AG04450 (cell line): ENCODE results near the gene GMPPB. TPM values are rescaled to one million over a fixed set of nuclear protein-coding genes. Genes with fewer than 3 reads are reported as not detected.

Source experiments
- CTCF ChIA-PET: fragments of 300-600, 350-600 bp; formaldehyde crosslinking; extraction: SDS; loops from one replicate; lab custom pipeline; 2022; ENCODE audit warnings: antibody characterized with exemption, inconsistent platforms; lab: Charles Lee
- POLR2A ChIA-PET: fragments of 350-600 bp; formaldehyde crosslinking; extraction: SDS; loops from one replicate; lab custom pipeline; 2021; ENCODE audit warnings: antibody characterized with exemption, inconsistent platforms; lab: Yijun Ruan, JAX
- DNase-seq: peaks from one replicate; pipeline ENCODE4 v3.0.0-alpha.2; 2011; ENCODE audit warnings: low read depth, low spot score
- H3K27ac ChIP-seq: one replicate; pipeline ENCODE4 v1.5.1; 2012; ENCODE audit warnings: low read depth, low read length, control low read depth
- H3K27me3 ChIP-seq: one replicate; pipeline ENCODE4 v1.6.0; 2012; ENCODE audit warnings: low read length; ENCODE audit not compliant: control insufficient read depth, insufficient read depth
- H3K4me3 ChIP-seq: 2 replicates; pipeline ENCODE4 v1.5.1; 2011; ENCODE audit warnings: mild to moderate bottlenecking, low read depth, low read length, control low read depth
- H3K9me3 ChIP-seq: 2 replicates; pipeline ENCODE4 v1.5.1; 2012; ENCODE audit warnings: low read length; ENCODE audit not compliant: control insufficient read depth, insufficient read depth
- CTCF ChIP-seq: IDR thresholded peaks from 2 replicates; pipeline ENCODE4 v1.5.1; 2011; ENCODE audit warnings: low read depth, low read length, control low read depth, inconsistent platforms
- polyA plus RNA-seq: library from polyadenylated mRNA; depleted of rRNA; stranded (reverse); fragments of >200 nt; gene quantifications from 2 replicates; pipeline ENCODE4 v1.2.3, GENCODE V29; 2011

Gene GMPPB
- polyA plus RNA-seq, 1 experiment: 13.9 TPM

- H3K4me3 ChIP-seq: no peak overlapping the region
- CTCF ChIA-PET: interaction anchor here (1.3 kb wide), 1 partner anchor 10 kb away, joined by 5 read pairs; no protein-coding TSS in a partner anchor
- TF ChIP-seq CTCF: no peak
These were observed 11.0 kb upstream of the GMPPB start for GRCh38 chr3:49734752-49735151.

GRCh38 chr3:49733551-49733950 lies 9.8 kb upstream of the GMPPB start:
- Histone ChIP-seq H3K27me3 (no peaks in the 10 kb centered on the region), H3K9me3 (no peaks in the 10 kb centered on the region), H3K4me3 (no peak overlapping the region), H3K27ac (no peak overlapping the region)
- no peak for TF ChIP-seq CTCF
- no peak for DNase-seq
- ChIA-PET POLR2A (no interaction called here), CTCF (interaction anchor here (1.3 kb wide), 1 partner anchor 11 kb away, joined by 5 read pairs; no protein-coding TSS in a partner anchor)

More at GRCh38 chr3:49734752-49735151, 11.0 kb upstream of the GMPPB start:
- no peak for DNase-seq
- H3K27me3 ChIP-seq: no peaks in the 10 kb centered on the region
- no peak overlapping the region for H3K27ac ChIP-seq
- H3K9me3 ChIP-seq: no peaks in the 10 kb centered on the region
- POLR2A ChIA-PET: no interaction called here

GRCh38 chr3:49732597-49732996 lies 8.8 kb upstream of the GMPPB start:
- ChIA-PET POLR2A (no interaction called here), CTCF (no interaction called here)
- no peak for TF ChIP-seq CTCF
- Histone ChIP-seq H3K27ac (no peak overlapping the region), H3K4me3 (no peak overlapping the region), H3K27me3 (no peaks in the 10 kb centered on the region), H3K9me3 (no peaks in the 10 kb centered on the region)
- no peak for DNase-seq

GRCh38 chr3:49729966-49730609 lies 6.3 kb upstream of the GMPPB start:
- Histone ChIP-seq H3K9me3 (no peaks in the 10 kb centered on the region), H3K27ac (no peak overlapping the region), H3K27me3 (no peaks in the 10 kb centered on the region), H3K4me3 (no peak overlapping the region)
- ChIA-PET POLR2A (no interaction called here), CTCF (no interaction called here)
- no peak for TF ChIP-seq CTCF
- DNase-seq: no peak

GRCh38 chr3:49727924-49728361 lies 4.2 kb upstream of the GMPPB start:
- no peak overlapping the region for H3K4me3 ChIP-seq
- no peak for DNase-seq
- H3K27ac ChIP-seq: no peak overlapping the region
- H3K27me3 ChIP-seq: no peaks in the 10 kb centered on the region
- no peak for TF ChIP-seq CTCF
- ChIA-PET POLR2A (no interaction called here), CTCF (no interaction called here)
- H3K9me3 ChIP-seq: no peaks in the 10 kb centered on the region
